Measurements from ENCODE around the gene SCG5.

DNA sequence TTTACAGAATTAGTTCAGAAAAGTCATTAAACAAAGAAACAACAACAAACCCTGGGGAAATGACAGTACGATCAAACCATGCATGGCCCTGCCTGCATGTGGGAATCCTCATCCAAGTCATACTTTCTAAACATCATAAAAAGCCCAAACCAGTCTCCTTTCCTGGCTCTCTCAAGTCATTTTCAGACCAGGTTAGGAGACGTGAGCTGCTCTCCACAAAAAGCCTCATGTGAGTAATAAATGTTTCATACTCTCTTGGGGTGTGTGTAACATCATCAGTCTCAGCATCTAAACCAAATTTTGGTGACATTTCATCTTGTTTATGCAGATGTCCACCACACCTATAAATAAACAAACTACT, 95.2 kb downstream of the SCG5 start:
- TF ChIP-seq CTCF (conservative IDR thresholded peaks at IDR 0.05; ENCODE audit: low read length) (no peak), EZH2phosphoT487 (IDR thresholded peaks at IDR 0.05; ENCODE audit: borderline replicate concordance) (no peak)
